Thoracic aorta (tissue), 2 donors: ENCODE measurements around the gene PTPRN2. TPM values are rescaled to one million over a fixed set of nuclear protein-coding genes. Genes with fewer than 3 reads are reported as not detected.

Experiments
- ATAC-seq: fragments of 150-250 bp; one replicate; pipeline ENCODE4 v1.8.0; 2017; ENCODE audit warnings: low read depth; ENCODE audit not compliant: insufficient number of reproducible peaks, low FRiP score
- DNase-seq: peaks from one replicate; pipeline ENCODE4 v3.0.0-alpha.2; 2020; ENCODE audit warnings: low spot score
- H3K27ac ChIP-seq, 2 donors: fragments of 200-600 bp; sonication (generic); 1 replicate in 1 of 2; 2 replicates in 1 of 2; pipeline ENCODE4 v1.5.1; 2016; ENCODE audit warnings: mild to moderate bottlenecking in 2 of 2, moderate library complexity in 2 of 2
- H3K27me3 ChIP-seq: fragments of 200-600 bp; sonication (generic); replicated peaks from 2 replicates; pipeline ENCODE4 v1.6.0; 2016; ENCODE audit warnings: mild to moderate bottlenecking; ENCODE audit not compliant: insufficient read depth
- H3K36me3 ChIP-seq: fragments of 200-600 bp; sonication (generic); one replicate; pipeline ENCODE4 v1.5.1; 2016
- H3K4me1 ChIP-seq, 2 donors: fragments of 200-600 bp; sonication (generic); 1 replicate in 1 of 2; 2 replicates in 1 of 2; pipeline versions ENCODE4 v1.5.1 to v1.6.0; 2016; ENCODE audit warnings: low read depth in 2 of 2, mild to moderate bottlenecking in 1 of 2; ENCODE audit not compliant: control insufficient read depth in 1 of 2
- H3K4me3 ChIP-seq: fragments of 200-600 bp; sonication (generic); 2 replicates; pipeline ENCODE4 v1.5.1; 2016; ENCODE audit warnings: mild to moderate bottlenecking
- H3K9me3 ChIP-seq: fragments of 200-600 bp; sonication (generic); 2 replicates; pipeline ENCODE4 v1.5.1; 2016
- total RNA-seq, 2 donors: library from RNA; depleted of rRNA; stranded (reverse); fragments of >200 nt; gene quantifications; one replicate each; pipeline versions ENCODE4 v1.1.0 to v1.2.3, GENCODE V29; 2016
- TF ChIP-seq, protein P1 (sequence below): fragments of 200-600 bp; sonication (generic); IDR thresholded peaks from one replicate; pipeline ENCODE4 v1.5.1; 2019; ENCODE audit warnings: antibody characterized with exemption

Gene PTPRN2
- total RNA-seq, 2 donors from 2014 or later, result 2.2 to 3.1 TPM

DNA sequence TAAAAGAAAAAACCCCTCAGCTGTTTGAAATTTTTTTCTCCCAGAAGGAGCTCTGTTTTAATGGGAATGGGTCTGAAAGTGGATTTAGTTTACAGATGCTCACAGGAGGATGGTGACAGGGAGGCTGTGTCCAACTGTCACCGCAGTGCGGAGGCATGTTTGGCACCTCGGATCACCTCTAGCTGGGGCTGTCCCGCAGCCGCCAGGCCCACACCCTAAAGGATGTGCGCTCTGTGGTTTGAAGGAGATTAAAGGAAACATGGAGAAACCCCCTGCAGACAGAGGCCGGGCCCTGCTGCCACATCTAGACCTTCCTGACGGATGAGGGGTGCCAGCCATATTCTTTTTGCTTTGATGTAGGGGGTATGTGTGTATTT lies 1090.3 kb downstream of the PTPRN2 start:
- Histone ChIP-seq H3K4me1 (no peaks in the 10 kb centered on the region), H3K36me3 (no peaks in the 10 kb centered on the region), H3K27ac (no peak overlapping the region), H3K9me3 (no peaks in the 10 kb centered on the region), H3K27me3 (no peaks in the 10 kb centered on the region), H3K4me3 (no peak overlapping the region)
- TF ChIP-seq, protein P1, sequence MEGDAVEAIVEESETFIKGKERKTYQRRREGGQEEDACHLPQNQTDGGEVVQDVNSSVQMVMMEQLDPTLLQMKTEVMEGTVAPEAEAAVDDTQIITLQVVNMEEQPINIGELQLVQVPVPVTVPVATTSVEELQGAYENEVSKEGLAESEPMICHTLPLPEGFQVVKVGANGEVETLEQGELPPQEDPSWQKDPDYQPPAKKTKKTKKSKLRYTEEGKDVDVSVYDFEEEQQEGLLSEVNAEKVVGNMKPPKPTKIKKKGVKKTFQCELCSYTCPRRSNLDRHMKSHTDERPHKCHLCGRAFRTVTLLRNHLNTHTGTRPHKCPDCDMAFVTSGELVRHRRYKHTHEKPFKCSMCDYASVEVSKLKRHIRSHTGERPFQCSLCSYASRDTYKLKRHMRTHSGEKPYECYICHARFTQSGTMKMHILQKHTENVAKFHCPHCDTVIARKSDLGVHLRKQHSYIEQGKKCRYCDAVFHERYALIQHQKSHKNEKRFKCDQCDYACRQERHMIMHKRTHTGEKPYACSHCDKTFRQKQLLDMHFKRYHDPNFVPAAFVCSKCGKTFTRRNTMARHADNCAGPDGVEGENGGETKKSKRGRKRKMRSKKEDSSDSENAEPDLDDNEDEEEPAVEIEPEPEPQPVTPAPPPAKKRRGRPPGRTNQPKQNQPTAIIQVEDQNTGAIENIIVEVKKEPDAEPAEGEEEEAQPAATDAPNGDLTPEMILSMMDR, result no peak
- ATAC-seq (no peak), DNase-seq (no peak)

DNA sequence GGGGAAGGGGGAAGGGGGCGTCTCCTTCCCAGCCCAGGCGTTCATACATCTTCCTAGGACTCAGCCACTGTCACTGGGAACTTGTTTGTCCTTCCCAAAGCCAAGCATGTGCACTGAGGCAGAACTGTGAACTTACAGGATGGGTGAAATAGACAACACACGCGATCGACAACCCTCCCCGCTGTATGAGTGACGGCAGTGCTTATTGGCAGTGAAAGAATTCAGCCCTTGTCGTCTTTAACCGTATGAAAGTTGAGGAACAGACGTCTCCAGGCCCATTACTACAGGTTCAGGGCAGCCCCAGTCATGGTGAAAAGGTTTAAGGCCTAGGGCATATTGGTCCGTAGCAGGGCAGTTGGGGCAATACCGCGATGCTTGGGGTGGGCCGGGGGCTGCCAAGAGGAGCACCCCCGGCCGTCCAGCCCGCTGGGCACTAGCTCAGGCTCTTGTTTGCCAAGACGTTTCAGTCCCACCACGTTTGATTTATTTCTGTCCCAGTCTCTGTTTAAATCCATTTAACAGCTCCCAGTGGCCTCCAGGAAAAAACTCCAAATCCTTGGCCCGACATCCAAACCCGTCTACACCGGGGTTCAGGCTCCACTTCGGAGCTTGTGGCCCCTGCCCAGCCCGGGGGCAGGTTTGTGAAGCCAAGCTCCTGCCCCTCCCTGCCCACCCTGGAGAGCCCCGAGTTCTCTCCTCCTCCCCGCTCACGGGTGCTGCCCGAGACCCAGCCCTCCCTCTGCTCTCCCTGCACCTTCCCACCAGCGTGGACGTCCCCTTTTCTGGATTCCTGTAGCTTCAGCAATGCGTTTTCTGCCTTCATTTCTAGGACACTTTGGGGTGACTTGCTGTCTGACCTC lies 1091.0 kb downstream of the PTPRN2 start:
- H3K4me3 ChIP-seq, result no peak overlapping the region
- no peaks in the 10 kb centered on the region for H3K27me3 ChIP-seq
- no peaks in the 10 kb centered on the region for H3K4me1 ChIP-seq
- H3K27ac ChIP-seq, result no peak overlapping the region
- TF ChIP-seq, protein P1, result no peak
- DNase-seq (no peak), ATAC-seq (no peak)
- H3K9me3 ChIP-seq, result no peaks in the 10 kb centered on the region
- H3K36me3 ChIP-seq, result no peaks in the 10 kb centered on the region

DNA sequence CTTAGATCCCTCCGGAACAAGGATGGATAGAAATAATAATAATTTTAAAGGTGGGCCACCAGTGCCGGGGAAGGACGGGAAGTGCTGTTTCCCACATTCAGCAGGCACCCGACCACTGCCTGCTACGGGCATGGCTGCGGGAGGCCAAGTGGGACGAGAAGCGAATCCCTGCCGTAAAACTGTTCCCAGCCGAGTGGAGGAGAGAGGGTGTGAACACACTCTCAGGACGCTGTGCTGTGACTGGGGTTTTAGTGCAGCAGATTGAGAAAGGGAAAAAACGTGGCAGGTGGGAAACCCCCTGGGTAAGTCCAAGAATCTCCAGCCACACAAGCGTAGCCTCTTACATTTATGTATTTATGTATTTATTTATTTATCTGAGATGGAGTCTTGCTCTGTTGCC lies 1092.0 kb downstream of the PTPRN2 start:
- H3K36me3 ChIP-seq, result no peaks in the 10 kb centered on the region
- no peak overlapping the region for H3K27ac ChIP-seq
- H3K27me3 ChIP-seq, result no peaks in the 10 kb centered on the region
- no peak for DNase-seq
- H3K9me3 ChIP-seq, result no peaks in the 10 kb centered on the region
- ATAC-seq, result no peak
- no peaks in the 10 kb centered on the region for H3K4me1 ChIP-seq
- TF ChIP-seq, protein P1, result no peak
- no peak overlapping the region for H3K4me3 ChIP-seq

DNA sequence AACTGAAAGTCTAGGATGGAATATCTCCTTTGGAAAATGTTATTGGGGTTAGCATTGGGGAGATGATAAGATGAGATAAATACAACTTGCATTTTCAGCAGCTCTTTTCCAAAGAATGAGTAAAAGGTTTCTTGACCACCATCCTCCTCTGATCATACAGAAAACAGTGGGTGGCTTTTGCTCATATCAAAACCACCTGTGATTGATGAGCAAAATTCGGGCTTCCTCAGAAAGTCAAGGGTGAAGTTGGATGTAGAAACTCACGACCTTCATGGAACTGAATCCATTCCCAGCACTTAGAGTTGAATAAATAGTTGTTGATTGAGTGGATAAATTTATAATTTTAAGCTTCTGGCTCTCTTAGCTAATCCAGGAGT lies 1092.5 kb downstream of the PTPRN2 start:
- no peaks in the 10 kb centered on the region for H3K9me3 ChIP-seq
- DNase-seq (no peak), ATAC-seq (no peak)
- no peaks in the 10 kb centered on the region for H3K4me1 ChIP-seq
- H3K27me3 ChIP-seq, result no peaks in the 10 kb centered on the region
- no peak overlapping the region for H3K27ac ChIP-seq
- no peak overlapping the region for H3K4me3 ChIP-seq
- H3K36me3 ChIP-seq, result no peaks in the 10 kb centered on the region
- TF ChIP-seq, protein P1, result no peak

DNA sequence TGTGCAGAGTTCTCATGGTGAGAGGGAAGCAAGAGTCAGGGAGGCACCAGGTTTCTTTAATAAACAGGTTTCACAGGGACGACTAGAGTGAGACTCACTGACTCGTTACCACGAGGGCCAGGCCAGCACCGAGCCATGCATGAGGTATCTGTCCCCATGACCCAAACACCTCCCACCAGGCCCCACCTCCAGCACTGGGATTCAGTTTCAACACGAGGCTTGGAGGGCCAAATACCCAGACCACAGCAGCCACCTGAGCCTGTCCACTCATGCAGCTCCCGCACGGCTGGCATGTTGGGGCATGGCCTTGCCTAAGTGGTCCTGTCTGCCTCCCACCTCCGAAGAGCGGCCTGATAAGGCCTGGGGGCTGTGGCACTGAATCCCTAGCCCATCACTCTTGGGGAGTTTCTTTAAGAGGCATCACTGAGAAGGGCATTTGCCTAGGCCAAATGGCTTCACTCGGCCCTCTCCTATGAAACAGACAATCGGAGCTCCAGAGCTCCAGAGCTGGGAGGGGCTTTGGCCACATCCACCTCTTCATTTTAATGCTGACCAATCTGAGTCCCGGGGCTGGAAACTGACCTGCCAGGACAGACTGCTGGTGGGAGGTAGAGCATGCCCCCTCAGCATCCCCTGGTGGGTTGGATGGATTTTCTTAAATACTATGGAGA lies 1093.0 kb downstream of the PTPRN2 start:
- ATAC-seq (no peak), DNase-seq (no peak)
- no peaks in the 10 kb centered on the region for H3K36me3 ChIP-seq
- no peaks in the 10 kb centered on the region for H3K9me3 ChIP-seq
- TF ChIP-seq, protein P1, result no peak
- H3K4me3 ChIP-seq, result no peak overlapping the region
- H3K4me1 ChIP-seq, result no peaks in the 10 kb centered on the region
- no peak overlapping the region for H3K27ac ChIP-seq
- no peaks in the 10 kb centered on the region for H3K27me3 ChIP-seq
